NT2/D1 (cell line): ENCODE results near the gene TOX2.

Experiments used
- DNase-seq: peaks from one replicate; pipeline ENCODE4 v3.0.0-alpha.2; 2011; ENCODE audit warnings: low read depth, low spot score
- H3K27me3 ChIP-seq: 2 replicates; pipeline ENCODE4 v1.6.0; 2011; ENCODE audit warnings: mild to moderate bottlenecking; ENCODE audit not compliant: insufficient read length, insufficient read depth
- H3K36me3 ChIP-seq: 2 replicates; pipeline ENCODE4 v1.6.1; 2011; ENCODE audit warnings: mild to moderate bottlenecking, low read length, mixed read lengths; ENCODE audit not compliant: insufficient read depth, insufficient read length
- H3K4me1 ChIP-seq: 2 replicates; pipeline ENCODE4 v1.5.1; 2011; ENCODE audit not compliant: insufficient read depth, insufficient read length
- H3K4me3 ChIP-seq: 2 replicates; pipeline ENCODE4 v1.5.1; 2011; ENCODE audit warnings: low read depth; ENCODE audit not compliant: insufficient read length
- H3K9ac ChIP-seq: 2 replicates; pipeline ENCODE4 v1.6.0; 2011; ENCODE audit warnings: low read depth; ENCODE audit not compliant: insufficient read length
- H3K9me3 ChIP-seq: 2 replicates; pipeline ENCODE4 v1.5.1; 2011; ENCODE audit warnings: mild to moderate bottlenecking, low read length; ENCODE audit not compliant: insufficient read depth
- SUZ12 ChIP-seq: IDR thresholded peaks from 2 replicates; pipeline ENCODE4 v1.6.1; 2011; ENCODE audit not compliant: insufficient read length, insufficient read depth; ENCODE audit errors: extremely low read depth
- YY1 ChIP-seq: IDR thresholded peaks from 2 replicates; pipeline ENCODE4 v1.6.1; 2011; ENCODE audit not compliant: insufficient read length, insufficient read depth
- ZNF274 ChIP-seq: IDR thresholded peaks from 2 replicates; pipeline ENCODE4 v1.6.1; 2011; ENCODE audit warnings: mild to moderate bottlenecking, low read depth, low read length

Gene TOX2

GRCh38 chr20:44028003-44028730 lies 113.5 kb downstream of the TOX2 start:
- Histone ChIP-seq H3K9me3 (no peaks in the 10 kb centered on the region), H3K36me3 (no peaks in the 10 kb centered on the region), H3K4me1 (peaks cover 9% of the 10 kb centered on the region), H3K4me3 (no peak overlapping the region), H3K9ac (no peak overlapping the region), H3K27me3 (no peaks in the 10 kb centered on the region)
- no peak for TF ChIP-seq YY1
- TF ChIP-seq SUZ12 = no peak
- TF ChIP-seq ZNF274 = no peak
- no peak for DNase-seq

- Histone ChIP-seq H3K9ac (no peak overlapping the region), H3K27me3 (no peaks in the 10 kb centered on the region), H3K36me3 (no peaks in the 10 kb centered on the region), H3K4me3 (no peak overlapping the region), H3K4me1 (peaks cover 9% of the 10 kb centered on the region), H3K9me3 (no peaks in the 10 kb centered on the region)
- TF ChIP-seq ZNF274 (no peak), SUZ12 (no peak), YY1 (no peak)
- no peak for DNase-seq
These were observed 114.5 kb downstream of the TOX2 start for GRCh38 chr20:44028868-44029847.

- Histone ChIP-seq H3K9me3 (no peaks in the 10 kb centered on the region), H3K4me3 (no peak overlapping the region), H3K27me3 (no peaks in the 10 kb centered on the region), H3K9ac (no peak overlapping the region), H3K36me3 (no peaks in the 10 kb centered on the region), H3K4me1 (peaks cover 9% of the 10 kb centered on the region)
- DNase-seq = no peak
- TF ChIP-seq SUZ12 (no peak), ZNF274 (no peak)
These were observed 115.2 kb downstream of the TOX2 start for GRCh38 chr20:44029848-44030230.

GRCh38 chr20:44030394-44030793 lies 115.7 kb downstream of the TOX2 start:
- no peak overlapping the region for H3K4me3 ChIP-seq
- H3K36me3 ChIP-seq = no peaks in the 10 kb centered on the region
- H3K9ac ChIP-seq = no peak overlapping the region
- H3K9me3 ChIP-seq = no peaks in the 10 kb centered on the region
- H3K4me1 ChIP-seq = peaks cover 9% of the 10 kb centered on the region
- no peak for DNase-seq
- TF ChIP-seq SUZ12 (no peak), YY1 (no peak), ZNF274 (no peak)
- H3K27me3 ChIP-seq = no peaks in the 10 kb centered on the region

- no peak for TF ChIP-seq SUZ12
- no peak for DNase-seq
- Histone ChIP-seq H3K9me3 (no peaks in the 10 kb centered on the region), H3K4me1 (peaks cover 7% of the 10 kb centered on the region), H3K36me3 (no peaks in the 10 kb centered on the region), H3K4me3 (no peak overlapping the region), H3K9ac (no peak overlapping the region), H3K27me3 (no peaks in the 10 kb centered on the region)
These were observed 116.4 kb downstream of the TOX2 start for GRCh38 chr20:44031001-44031574.

- no peaks in the 10 kb centered on the region for H3K27me3 ChIP-seq
- H3K4me3 ChIP-seq = no peak overlapping the region
- TF ChIP-seq ZNF274 (no peak), YY1 (no peak), SUZ12 (no peak)
- no peaks in the 10 kb centered on the region for H3K36me3 ChIP-seq
- DNase-seq = no peak
- no peak overlapping the region for H3K9ac ChIP-seq
- no peaks in the 10 kb centered on the region for H3K9me3 ChIP-seq
- H3K4me1 ChIP-seq = peaks cover 7% of the 10 kb centered on the region
These were observed 117.3 kb downstream of the TOX2 start for GRCh38 chr20:44031781-44032582.
